MM.1S (cell line): ENCODE measurements around the gene SNX33.

ENCODE experiments used
- CTCF ChIP-seq: fragments of 300-600 bp; sonication (generic); IDR thresholded peaks from 2 replicates; pipeline ENCODE4 v1.5.1; 2016; ENCODE audit warnings: antibody characterized with exemption, low read length, mixed read lengths
- EZH2 ChIP-seq: fragments of 300-600 bp; sonication (generic); optimal IDR thresholded peaks from 2 replicates; pipeline ENCODE3; 2017; ENCODE audit warnings: low read depth, mild to moderate bottlenecking, antibody characterized with exemption, low read length, mixed read lengths

- TF ChIP-seq EZH2 (no peak), CTCF (no peak)
These were observed 24.3 kb downstream of the SNX33 start for GRCh38 chr15:75671730-75672602.
